Neural cell (in vitro differentiated cells): ENCODE measurements around the gene DPYD. TPM values are rescaled to one million over a fixed set of nuclear protein-coding genes. Genes with fewer than 3 reads are reported as not detected.

Source experiments
- H2AFZ ChIP-seq: fragments of 200-600, 300-800 bp; sonication (generic), shearing (Covaris generic); 2 replicates; pipeline ENCODE4 v1.6.0; 2014; ENCODE audit warnings: low read depth, mild to moderate bottlenecking, antibody characterized with exemption, low read length, moderate library complexity
- H3F3A ChIP-seq: fragments of 200-600 bp; shearing (Covaris generic); 2 replicates; pipeline ENCODE4 v1.6.1; 2016; ENCODE audit warnings: mild to moderate bottlenecking, moderate library complexity, mixed read lengths, antibody characterized with exemption, low read length; ENCODE audit not compliant: insufficient read depth, poor library complexity, severe bottlenecking
- H3K27ac ChIP-seq: fragments of 200-600, 300-800 bp; sonication (generic), shearing (Covaris generic); 2 replicates; pipeline ENCODE4 v1.5.1; 2014; ENCODE audit warnings: mild to moderate bottlenecking, low read length, moderate library complexity
- H3K27me3 ChIP-seq: fragments of 300-800, 200-600 bp; sonication (generic), shearing (Covaris generic); 2 replicates; pipeline ENCODE4 v1.6.0; 2014; ENCODE audit warnings: mild to moderate bottlenecking, low read depth, low read length, moderate library complexity; ENCODE audit not compliant: insufficient read depth
- H3K36me3 ChIP-seq: fragments of 300-800, 200-600 bp; sonication (generic), shearing (Covaris generic); 2 replicates; pipeline ENCODE4 v1.5.1; 2014; ENCODE audit warnings: mild to moderate bottlenecking, antibody characterized with exemption, low read length, moderate library complexity; ENCODE audit not compliant: insufficient read depth
- H3K4me2 ChIP-seq: fragments of 300-800, 200-600 bp; sonication (generic), shearing (Covaris generic); 2 replicates; pipeline ENCODE4 v1.6.0; 2014; ENCODE audit warnings: mild to moderate bottlenecking, low read length
- H3K4me3 ChIP-seq: fragments of 300-800, 200-600 bp; sonication (generic), shearing (Covaris generic); 2 replicates; pipeline ENCODE4 v1.5.1; 2014; ENCODE audit warnings: mild to moderate bottlenecking, low read length, moderate library complexity
- H3K79me2 ChIP-seq: fragments of 200-600 bp; shearing (Covaris generic); replicated peaks from 2 replicates; pipeline ENCODE4 v1.6.0; 2014; ENCODE audit warnings: mild to moderate bottlenecking, low read length, moderate library complexity; ENCODE audit not compliant: insufficient read depth
- H3K9ac ChIP-seq: fragments of 300-800, 200-600 bp; sonication (generic), shearing (Covaris generic); 2 replicates; pipeline ENCODE4 v1.6.1; 2016; ENCODE audit warnings: mild to moderate bottlenecking, low read length, mixed read lengths
- H3K9me2 ChIP-seq: fragments of 200-600 bp; shearing (Covaris generic); 2 replicates; pipeline ENCODE4 v1.6.1; 2016; ENCODE audit warnings: mild to moderate bottlenecking, low read length, mixed read lengths; ENCODE audit not compliant: insufficient read depth
- H3K9me3 ChIP-seq: fragments of 200-600, 300-800 bp; sonication (generic), shearing (Covaris generic); 2 replicates; pipeline ENCODE4 v1.6.1; 2016; ENCODE audit warnings: mild to moderate bottlenecking, mixed run types, low read length, moderate library complexity, mixed read lengths
- H4K20me1 ChIP-seq: fragments of 200-600 bp; shearing (Covaris generic); 2 replicates; pipeline ENCODE4 v1.6.1; 2016; ENCODE audit warnings: mild to moderate bottlenecking, mixed run types; ENCODE audit not compliant: insufficient read depth
- CTCF ChIP-seq: fragments of 450-650 bp; IDR thresholded peaks from 2 replicates; pipeline ENCODE4 v1.5.1; 2014; ENCODE audit warnings: antibody characterized with exemption, mild to moderate bottlenecking, moderate library complexity; ENCODE audit not compliant: poor library complexity, severe bottlenecking
- EP300 ChIP-seq: fragments of 450-650 bp; conservative IDR thresholded peaks from 2 replicates; pipeline ENCODE4 v1.6.1; 2014; ENCODE audit warnings: antibody characterized with exemption, mild to moderate bottlenecking, moderate library complexity; ENCODE audit not compliant: poor library complexity, severe bottlenecking
- EZH2 ChIP-seq: fragments of 200-600, 300-800 bp; shearing (Covaris generic), sonication (generic); IDR thresholded peaks from 2 replicates; pipeline ENCODE4 v1.6.1; 2014; ENCODE audit warnings: antibody characterized with exemption, low read length, borderline replicate concordance, mild to moderate bottlenecking; ENCODE audit not compliant: insufficient read depth, poor library complexity, severe bottlenecking
- MXI1 ChIP-seq: fragments of 450-650 bp; conservative IDR thresholded peaks from 2 replicates; pipeline ENCODE4 v1.6.1; 2014; ENCODE audit warnings: antibody characterized with exemption, mild to moderate bottlenecking; ENCODE audit not compliant: poor library complexity, severe bottlenecking
- POLR2AphosphoS5 ChIP-seq: IDR thresholded peaks from 2 replicates; pipeline ENCODE4 v1.6.1; 2012
- RAD21 ChIP-seq: fragments of 450-650 bp; conservative IDR thresholded peaks from 2 replicates; pipeline ENCODE4 v1.6.1; 2014; ENCODE audit warnings: antibody characterized with exemption, mild to moderate bottlenecking, moderate library complexity
- SMC3 ChIP-seq: fragments of 450-650 bp; conservative IDR thresholded peaks from 2 replicates; pipeline ENCODE4 v1.6.1; 2014; ENCODE audit warnings: antibody characterized with exemption, mild to moderate bottlenecking, moderate library complexity; ENCODE audit not compliant: poor library complexity
- TAF1 ChIP-seq: IDR thresholded peaks from 2 replicates; pipeline ENCODE4 v1.6.1; 2012; ENCODE audit warnings: low read depth
- polyA plus RNA-seq: library from polyadenylated mRNA; depleted of rRNA; stranded (reverse); fragments of >200 nt; gene quantifications from 2 replicates; pipeline ENCODE4 v1.2.3, GENCODE V29; 2014
- TF ChIP-seq, protein P1 (sequence below): IDR thresholded peaks from 2 replicates; pipeline ENCODE4 v1.6.1; 2012; ENCODE audit warnings: borderline replicate concordance

DPYD gene
- polyA plus RNA-seq, 1 donor from 2014 or later: 6.7 TPM

DNA sequence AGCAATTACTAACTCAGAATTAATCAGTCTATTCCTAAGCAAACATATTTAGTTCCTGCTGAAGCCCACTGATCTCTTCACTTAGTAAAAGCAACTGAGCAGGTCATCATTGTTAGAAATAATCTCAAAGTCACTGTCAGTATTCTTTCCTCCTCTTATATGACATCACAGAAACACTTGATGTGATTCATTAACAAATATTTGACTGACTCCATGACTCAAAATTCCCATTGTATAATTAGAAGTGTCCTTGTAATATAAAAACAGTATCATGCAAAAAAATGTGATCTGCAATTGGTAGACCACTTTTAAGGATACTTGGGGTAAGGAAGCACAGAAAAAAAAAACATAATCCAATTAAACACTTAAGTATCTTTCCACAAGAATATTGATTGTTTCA lies 194.4 kb downstream of the DPYD start:
- Histone ChIP-seq H3K27ac (no peak overlapping the region), H2AFZ (no peak overlapping the region), H3F3A (no peaks in the 10 kb centered on the region), H3K27me3 (no peaks in the 10 kb centered on the region), H4K20me1 (no peaks in the 10 kb centered on the region), H3K9me3 (no peaks in the 10 kb centered on the region), H3K79me2 (no peaks in the 10 kb centered on the region), H3K36me3 (no peaks in the 10 kb centered on the region), H3K9ac (no peak overlapping the region), H3K4me3 (no peak overlapping the region), H3K9me2 (no peaks in the 10 kb centered on the region), H3K4me2 (no peak overlapping the region)
- TF ChIP-seq TAF1: no peak
- no peak for TF ChIP-seq SMC3
- no peak for TF ChIP-seq EP300

DNA sequence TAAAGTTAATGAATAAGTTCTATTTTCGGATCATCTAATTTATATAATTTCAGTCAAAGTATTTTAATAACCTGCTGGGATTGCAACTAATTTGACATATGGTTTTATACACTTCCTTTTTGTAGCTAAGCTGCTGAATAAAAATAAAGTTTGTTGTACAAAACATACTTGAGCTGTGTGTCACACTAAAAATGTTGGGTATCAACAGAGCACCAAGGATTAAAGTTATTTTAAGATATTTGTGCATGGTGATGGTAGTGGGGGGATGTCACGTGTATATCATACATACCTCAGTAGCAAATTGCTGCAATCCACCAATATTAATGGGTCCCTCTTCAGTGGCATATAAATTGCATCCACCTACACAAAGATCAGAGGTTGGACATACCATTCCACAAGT lies 199.6 kb downstream of the DPYD start:
- TF ChIP-seq MXI1 (no peak), CTCF (no peak), POLR2AphosphoS5 (no peak), EZH2 (no peak), SMC3 (no peak), RAD21 (no peak), EP300 (no peak), TAF1 (no peak)
- TF ChIP-seq, protein P1, sequence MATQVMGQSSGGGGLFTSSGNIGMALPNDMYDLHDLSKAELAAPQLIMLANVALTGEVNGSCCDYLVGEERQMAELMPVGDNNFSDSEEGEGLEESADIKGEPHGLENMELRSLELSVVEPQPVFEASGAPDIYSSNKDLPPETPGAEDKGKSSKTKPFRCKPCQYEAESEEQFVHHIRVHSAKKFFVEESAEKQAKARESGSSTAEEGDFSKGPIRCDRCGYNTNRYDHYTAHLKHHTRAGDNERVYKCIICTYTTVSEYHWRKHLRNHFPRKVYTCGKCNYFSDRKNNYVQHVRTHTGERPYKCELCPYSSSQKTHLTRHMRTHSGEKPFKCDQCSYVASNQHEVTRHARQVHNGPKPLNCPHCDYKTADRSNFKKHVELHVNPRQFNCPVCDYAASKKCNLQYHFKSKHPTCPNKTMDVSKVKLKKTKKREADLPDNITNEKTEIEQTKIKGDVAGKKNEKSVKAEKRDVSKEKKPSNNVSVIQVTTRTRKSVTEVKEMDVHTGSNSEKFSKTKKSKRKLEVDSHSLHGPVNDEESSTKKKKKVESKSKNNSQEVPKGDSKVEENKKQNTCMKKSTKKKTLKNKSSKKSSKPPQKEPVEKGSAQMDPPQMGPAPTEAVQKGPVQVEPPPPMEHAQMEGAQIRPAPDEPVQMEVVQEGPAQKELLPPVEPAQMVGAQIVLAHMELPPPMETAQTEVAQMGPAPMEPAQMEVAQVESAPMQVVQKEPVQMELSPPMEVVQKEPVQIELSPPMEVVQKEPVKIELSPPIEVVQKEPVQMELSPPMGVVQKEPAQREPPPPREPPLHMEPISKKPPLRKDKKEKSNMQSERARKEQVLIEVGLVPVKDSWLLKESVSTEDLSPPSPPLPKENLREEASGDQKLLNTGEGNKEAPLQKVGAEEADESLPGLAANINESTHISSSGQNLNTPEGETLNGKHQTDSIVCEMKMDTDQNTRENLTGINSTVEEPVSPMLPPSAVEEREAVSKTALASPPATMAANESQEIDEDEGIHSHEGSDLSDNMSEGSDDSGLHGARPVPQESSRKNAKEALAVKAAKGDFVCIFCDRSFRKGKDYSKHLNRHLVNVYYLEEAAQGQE: no peak
- Histone ChIP-seq H3K27me3 (no peaks in the 10 kb centered on the region), H3K4me2 (no peak overlapping the region)

DNA sequence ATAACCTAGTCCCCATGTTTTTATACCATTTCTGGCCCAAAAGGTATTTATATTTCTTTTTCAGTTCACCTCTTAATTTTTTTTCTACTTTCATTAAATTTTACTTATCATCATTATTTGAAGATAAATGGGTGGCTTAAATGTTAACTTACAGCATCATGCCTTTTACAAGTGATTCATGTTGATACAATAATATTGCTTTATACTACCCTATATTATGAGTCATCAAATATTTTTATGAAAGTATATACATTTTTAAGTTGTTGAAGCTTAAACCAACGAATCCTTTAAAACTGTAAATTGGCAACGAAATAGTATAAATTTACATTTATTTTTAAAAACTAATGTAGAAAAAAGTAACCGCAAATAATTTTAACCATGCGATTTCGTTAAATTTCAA lies 207.9 kb downstream of the DPYD start:
- Histone ChIP-seq H3K36me3 (no peaks in the 10 kb centered on the region), H3K27ac (no peak overlapping the region), H3K79me2 (no peaks in the 10 kb centered on the region)

More for the DNA sequence above, 199.6 kb downstream of the DPYD start:
- Histone ChIP-seq H3K79me2 (no peaks in the 10 kb centered on the region), H4K20me1 (no peaks in the 10 kb centered on the region), H3K9ac (no peak overlapping the region), H3K27ac (no peak overlapping the region), H2AFZ (no peak overlapping the region), H3K9me2 (no peaks in the 10 kb centered on the region), H3K9me3 (no peaks in the 10 kb centered on the region), H3K4me3 (no peak overlapping the region), H3K36me3 (no peaks in the 10 kb centered on the region), H3F3A (no peaks in the 10 kb centered on the region)

More for the DNA sequence above, 207.9 kb downstream of the DPYD start:
- Histone ChIP-seq H3F3A (no peaks in the 10 kb centered on the region), H3K4me2 (no peak overlapping the region), H3K27me3 (no peaks in the 10 kb centered on the region), H3K9me3 (no peaks in the 10 kb centered on the region), H3K9me2 (no peaks in the 10 kb centered on the region), H3K9ac (no peak overlapping the region), H2AFZ (no peak overlapping the region), H4K20me1 (no peaks in the 10 kb centered on the region), H3K4me3 (no peak overlapping the region)
- TF ChIP-seq EZH2 (no peak), TAF1 (no peak), RAD21 (no peak), POLR2AphosphoS5 (no peak), EP300 (no peak), SMC3 (no peak), CTCF (no peak), MXI1 (no peak)
- TF ChIP-seq, protein P1: no peak
